SKM-1 (cell line): Measurements from ENCODE around the gene PSAT1.

Experiments
- DNase-seq: peaks from one replicate; lab custom pipeline; 2025; ENCODE audit not compliant: unreplicated experiment; lab: John Stamatoyannopoulos, UW

Gene PSAT1

DNA sequence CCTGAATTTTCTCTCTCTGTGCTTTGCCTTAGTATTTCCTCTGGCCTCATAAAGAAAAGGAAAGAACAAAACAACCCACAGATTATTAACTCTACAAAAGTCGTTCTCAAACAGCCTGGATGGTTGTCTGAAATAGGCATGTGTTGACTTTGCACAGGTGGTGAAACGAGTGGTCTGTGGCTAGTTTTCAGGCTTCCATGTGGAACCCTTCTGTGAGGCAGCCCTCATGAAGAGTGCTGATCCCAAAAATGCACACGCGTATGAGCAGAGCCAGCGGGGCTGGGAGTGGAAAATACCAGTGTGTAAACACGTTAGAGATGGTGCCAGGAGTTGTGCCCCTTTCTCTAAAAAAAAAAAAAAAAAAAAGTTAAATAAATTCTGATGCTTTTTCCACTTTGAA, 4.9 kb upstream of the PSAT1 start:
- no peak for DNase-seq

DNA sequence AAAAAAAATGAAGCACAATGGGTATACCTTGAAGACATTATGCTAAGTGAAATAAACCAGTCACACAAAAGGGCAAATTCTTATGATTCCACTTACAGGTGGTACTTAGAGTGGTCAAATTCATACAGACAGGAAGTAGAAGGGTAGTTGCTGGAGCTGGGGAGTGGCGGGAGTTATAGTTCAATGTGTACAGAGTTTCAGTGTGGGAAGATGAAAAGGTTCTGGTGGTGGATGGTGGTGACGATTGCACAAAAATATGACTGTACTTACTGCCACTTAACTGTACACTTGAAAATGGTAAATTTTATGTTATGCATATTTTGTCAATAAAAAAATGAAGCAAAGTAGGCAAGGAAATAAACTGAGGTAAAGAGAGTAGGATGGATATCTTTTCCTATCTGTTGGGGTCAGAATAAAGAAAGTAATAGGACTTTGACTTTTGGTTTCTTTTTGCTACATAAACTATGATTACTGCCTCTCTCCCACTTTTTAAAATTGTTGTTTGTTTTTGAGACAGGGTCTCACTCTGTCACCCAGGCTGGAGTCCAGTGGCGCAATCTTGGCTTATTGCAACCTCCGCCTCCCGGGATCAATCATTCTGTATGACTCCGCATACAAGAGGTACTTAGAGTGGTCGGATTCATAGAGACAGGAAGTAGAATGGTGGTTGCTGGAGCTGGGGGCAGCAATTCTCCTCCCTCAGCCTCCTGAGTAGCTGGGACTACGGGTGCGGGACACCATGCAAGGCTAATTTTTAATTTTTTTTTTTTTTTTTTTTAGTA, 4.0 kb upstream of the PSAT1 start:
- DNase-seq = no peak

DNA sequence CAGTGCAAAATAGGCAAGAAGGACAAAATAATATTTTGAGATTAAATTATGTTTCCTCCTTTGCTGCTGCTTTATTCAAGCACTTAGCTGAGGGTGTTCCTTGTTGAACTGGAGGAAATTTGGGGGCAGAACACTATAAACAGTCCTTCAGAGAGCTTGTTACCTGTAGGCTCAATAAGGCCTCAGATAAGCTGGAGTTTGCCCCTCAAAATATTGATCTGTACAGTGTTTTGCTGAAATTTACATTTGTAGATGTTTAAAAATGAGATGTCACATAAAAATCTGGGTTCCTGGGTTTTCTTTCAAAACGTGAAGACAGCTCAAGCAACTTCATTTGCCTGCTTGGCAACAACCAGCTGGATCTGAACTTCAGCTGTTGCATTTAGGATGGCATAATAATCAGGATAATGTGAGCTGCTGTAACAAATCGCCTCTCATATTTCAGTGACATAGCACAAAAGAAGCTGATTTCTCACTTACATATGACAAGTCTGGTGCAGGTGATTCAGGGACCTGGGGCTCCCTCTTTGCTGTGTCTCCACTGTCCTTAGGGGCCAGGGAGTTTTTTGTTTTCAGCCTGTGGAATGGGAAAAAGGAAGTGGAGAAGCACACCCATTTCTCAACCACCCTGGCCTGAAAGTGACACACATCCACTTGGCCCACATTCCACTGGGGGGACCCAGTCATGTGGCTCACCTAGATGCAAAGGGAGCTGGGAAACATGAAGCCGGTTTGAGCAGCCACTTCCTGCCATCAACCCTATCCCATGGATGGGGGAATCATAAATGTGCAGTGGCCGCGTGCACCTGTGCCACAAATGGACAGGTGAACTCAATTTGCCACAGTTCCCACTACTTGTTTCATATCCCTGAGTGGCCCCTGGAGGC, 2.4 kb upstream of the PSAT1 start:
- DNase-seq = no peak

DNA sequence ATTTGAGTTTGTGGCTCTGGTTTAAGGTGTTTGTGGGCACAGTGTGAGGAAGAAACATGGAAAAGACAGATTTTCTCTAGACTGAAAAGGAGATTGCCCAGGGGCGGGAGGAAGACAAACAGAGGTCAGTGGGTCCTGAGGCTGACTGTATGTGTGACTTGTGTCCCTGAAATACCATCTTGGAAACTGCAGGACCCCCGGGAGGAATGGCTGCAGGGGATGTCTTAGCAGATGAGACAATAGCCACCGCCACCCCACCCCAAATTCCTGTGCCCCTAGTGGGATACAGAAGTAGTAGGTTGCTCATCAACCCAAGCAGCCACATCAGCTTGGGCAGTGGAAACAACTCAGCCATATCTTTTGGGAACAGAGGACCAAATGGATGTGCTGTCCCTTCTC, 1.7 kb upstream of the PSAT1 start:
- DNase-seq = no peak

DNA sequence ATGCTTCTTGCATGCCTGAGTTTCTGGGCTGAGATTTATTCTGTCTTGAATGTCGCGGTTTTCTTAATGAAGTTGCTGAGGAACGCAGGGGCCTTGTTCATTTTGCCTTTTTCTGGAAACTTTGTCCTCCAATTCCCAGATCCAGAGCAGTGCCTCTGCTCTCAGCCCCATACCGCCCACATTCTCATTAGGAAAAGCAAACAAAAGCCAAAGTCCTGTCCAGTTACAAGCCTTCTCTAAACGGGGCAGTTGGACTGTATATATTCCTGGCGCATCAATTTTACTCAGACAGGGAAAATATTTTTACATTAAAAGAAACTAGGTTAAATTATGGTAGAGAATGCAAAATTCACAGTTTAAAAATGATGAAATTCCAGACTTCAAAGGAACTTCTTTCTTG, 1.2 kb upstream of the PSAT1 start:
- DNase-seq = no peak

DNA sequence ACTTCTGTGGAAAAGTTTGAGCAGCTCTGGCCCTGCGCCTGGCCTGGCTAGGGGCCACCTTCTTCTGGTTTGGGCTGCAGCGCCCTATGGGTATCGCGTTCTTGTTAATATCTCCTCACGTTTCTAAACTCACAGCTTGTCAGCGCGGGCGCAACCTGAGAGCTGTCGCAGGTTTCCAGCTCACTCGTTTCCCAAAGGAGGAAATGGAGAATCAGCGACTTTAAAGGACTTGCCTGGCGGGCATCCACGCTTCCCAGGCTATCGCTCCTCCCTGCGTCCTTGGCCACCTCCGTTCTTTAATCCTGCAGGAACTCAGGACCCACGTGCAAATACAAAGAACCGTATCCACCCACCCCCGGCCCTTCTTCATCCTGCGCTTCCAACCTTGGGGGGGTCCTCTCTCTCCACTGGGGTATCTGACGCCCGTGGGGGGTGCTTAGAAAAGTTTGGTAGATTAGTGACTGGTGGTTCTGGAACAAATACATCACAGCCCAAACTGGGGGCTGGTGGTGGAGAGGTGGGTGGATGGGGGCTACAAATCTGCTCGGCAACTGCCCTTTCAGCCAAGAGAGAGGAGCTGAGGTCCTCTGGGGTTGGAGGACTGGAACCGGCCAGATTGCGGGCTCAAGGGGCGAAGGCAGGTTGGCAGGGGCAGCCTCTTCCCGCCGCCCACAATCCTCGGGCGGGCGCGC, 578 bp upstream of the PSAT1 start:
- DNase-seq = no peak

DNA sequence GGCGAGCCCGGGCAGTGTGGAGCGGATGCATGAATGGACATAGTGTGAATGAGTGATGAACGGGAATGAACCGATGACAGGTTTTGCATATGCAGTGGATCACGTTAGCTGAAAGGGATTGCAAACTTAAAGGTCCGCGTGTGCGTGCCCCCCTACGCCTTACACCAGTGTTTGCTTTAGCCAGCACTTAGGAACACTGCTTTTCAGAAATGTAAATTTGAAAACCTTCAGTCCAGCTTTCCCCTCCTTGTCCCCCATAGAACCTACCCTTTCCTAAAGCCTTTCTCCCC, 692 bp downstream of the PSAT1 start:
- no peak for DNase-seq

DNA sequence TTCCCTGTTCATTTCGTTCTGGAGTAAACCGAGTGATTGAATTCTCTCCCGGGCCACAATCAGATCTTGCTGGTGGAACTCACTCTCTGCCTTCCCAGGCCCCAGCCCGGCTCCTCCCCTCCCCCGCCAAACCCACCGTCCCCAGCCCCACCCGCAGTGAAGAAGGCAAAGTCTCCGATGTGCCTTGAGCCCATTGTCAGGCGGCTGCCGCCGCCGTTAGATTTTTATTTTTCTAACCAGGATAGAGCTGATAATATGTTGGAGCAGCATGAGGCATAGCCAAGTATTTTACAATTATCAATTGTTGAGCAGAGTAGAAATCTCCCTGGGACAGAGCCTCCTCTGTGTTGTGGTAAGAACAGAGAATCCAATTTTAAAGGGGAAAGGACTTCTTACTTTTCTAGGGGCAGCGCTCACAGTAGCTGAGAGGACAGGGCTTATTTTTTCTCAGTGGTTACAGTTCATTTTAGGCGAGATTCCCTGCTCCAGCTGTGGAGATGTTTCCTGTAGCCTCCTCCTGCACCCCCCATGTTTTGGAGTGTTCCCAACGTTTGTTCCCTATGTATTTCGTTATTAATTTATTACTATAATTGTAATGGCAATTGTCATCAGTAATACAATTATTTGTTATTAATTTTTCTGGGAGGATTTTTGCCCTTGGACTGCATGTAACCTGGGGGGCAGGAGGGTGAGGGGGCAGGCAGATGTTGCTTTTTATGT, 1.3 kb downstream of the PSAT1 start:
- no peak for DNase-seq

DNA sequence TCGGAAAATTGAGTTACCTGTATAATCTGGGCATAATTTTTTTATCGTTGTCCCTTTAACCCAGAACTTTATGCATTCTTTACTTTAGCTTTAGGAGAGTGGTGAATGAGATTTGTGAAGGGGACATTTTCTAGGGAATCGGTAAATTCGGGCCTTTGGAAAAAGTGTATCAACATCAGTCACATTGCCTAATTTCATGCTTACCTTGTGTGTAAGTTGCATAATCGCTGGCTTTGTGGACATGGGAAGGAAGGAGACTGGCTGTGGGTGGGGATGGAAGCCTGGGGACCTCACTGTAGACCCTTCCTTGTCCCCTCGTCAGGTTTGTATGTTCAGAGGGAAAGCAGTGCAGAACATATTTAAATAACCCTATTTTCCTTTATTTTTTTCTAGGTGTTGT, 3.3 kb downstream of the PSAT1 start:
- DNase-seq = no peak

DNA sequence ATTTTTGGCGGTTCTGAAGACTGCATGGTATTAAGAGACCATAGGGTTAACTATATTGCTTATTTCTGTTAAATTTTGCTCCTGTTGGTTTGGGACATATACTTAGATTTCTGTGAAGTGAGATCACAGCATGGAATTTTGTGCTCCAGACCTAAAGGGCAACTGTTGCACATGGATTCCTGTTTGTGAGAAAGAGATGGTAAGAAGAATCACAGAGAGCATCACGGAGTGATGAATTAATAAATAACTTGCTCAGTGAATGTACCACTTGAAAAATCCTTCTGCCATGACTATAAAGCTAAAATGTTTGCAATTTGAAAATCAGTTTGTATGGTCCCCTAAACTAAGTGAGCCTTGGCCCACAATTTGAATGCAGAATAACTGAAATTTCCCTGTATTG, 4.5 kb downstream of the PSAT1 start:
- DNase-seq = no peak

DNA sequence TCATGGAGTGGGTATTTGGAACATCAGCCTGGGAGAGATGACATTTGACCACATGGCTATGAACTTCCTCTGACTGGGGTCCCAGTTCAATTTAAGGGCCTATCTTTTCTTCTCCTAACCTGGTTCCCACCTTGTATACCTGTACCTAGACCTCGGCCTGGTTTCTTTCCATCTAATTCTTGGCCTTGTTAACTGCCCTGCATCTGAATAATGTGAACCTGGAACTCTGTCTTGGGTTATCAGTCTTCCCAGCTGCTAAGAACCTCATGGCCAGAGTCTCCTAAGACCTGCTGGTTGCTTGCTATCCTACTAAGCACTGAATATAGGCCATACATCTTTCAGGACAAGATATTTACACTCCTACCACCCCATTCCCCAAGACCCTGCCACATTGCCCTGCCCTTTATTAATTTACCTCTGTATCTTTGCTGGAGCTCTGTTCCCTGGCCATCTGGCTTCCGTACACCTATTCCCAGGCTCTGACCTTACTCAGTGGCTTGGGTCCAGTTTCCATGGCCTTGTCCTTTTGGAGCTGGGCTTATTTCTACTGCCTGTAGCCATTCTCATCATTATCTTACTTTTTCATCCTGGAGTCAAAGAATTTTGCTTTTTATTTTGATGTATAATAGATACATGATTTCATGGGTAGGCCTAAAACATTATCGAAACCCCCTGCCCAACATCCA, 6.6 kb downstream of the PSAT1 start:
- DNase-seq = no peak

DNA sequence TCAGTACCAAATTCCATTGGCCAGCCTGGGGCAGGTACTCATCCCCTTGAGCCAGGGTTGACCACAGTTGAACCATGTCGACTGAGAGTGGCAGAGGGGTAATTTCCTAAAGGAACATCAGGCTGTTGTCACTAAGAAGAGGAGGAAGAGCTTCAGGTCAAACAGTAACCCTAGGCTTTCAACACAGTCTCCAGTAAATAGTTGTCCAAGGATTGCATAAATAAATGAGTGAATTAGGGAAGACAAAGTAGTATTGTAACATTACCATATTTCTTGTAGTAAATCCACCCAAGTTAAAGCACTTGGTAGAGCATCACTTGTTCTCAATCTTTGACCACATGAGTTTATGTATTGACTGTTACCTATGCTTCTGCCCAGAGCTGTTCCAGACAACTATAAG, 7.4 kb downstream of the PSAT1 start:
- DNase-seq = no peak

DNA sequence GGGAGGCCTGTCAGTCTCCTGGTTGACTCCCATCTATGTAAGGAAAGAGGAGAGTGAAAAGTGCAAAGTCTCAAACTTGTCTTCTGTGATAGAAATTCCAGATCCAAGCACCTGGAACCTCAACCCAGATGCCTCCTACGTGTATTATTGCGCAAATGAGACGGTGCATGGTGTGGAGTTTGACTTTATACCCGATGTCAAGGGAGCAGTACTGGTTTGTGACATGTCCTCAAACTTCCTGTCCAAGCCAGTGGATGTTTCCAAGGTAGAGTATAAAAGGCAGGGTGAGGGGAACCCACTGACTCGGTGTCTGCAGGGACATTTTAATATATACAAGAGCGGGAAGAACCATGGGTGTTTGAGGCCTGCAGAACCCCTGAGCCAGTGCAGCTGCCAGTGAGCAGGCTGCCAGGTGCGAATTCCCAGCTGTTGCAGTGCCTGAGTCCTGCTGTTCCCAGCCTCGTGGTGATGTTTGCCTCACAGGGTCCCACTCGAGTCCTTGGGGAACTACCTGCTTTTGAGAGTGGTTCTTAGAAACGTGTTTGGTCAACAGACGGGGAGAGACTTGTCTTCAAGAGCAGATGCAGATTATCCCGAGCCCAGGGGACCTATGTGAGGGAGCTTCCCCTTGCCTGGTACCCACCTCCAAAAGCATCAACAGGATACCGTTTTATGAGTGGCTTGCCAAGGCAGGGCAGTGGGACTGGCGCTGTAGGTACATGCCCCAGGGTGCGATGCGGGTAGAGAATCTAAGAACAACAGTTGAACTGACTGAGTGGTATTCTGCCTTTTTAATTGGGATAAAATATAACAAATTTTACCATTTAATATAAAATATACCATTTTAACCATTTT, 9.5 kb downstream of the PSAT1 start:
- DNase-seq = no peak

DNA sequence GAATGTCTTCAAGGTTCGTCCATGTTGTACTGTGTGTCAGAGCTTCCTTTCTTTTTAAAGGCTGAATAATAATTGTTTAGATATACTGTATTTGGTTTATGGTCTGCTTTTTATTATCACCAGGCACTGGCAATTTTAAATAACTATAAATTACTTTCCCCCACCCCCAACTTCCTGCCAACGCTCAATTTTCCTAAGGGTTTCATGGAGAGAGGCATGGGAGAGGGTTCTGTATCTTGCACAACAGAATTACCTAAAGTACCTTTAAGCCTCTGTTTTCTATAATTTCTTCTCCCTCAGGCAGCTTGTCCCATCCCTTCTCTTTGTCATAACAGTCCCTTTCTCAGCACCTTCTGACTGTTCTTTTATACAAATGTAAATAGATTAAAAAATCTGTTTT, 10.4 kb downstream of the PSAT1 start:
- no peak for DNase-seq

DNA sequence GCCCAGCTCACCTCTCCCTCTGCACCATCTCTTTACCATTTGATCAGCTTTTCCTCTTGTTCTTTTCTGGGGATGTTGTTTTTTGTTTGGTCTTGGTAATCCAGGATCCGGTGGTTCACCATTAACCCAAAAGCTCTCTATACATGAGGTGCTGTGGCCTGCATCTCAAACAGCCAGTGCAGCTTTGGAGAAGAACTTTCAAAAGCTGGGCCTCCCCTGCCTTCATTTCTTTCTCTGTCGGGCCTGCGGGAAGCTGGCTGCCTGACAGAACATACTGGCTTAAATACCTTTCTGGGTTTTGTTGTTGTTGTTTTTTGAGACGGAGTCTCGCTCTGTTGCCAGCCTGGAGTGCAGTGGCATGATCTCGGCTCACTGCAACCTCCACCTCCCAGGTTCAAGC, 12.1 kb downstream of the PSAT1 start:
- DNase-seq = no peak

DNA sequence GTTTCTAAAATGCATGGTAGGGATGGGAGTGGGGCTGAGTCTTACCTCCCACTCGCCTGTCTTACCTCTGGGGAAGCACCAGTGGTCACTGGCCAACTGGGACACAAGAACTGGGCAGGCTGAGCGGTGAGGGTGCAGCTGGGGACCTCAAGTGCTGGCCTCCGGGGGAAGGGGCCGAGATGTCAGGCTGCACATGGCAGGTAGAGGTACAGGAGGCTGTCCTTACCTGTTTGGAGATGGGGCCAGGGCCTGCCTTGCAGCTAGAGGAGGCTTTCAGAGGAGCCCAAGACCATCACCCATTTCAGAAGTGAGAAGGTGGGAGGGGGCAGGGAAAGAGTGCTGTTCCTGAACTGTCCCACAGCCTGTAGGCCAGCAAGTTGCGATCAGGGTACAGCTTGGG, 14.2 kb downstream of the PSAT1 start:
- DNase-seq = no peak

DNA sequence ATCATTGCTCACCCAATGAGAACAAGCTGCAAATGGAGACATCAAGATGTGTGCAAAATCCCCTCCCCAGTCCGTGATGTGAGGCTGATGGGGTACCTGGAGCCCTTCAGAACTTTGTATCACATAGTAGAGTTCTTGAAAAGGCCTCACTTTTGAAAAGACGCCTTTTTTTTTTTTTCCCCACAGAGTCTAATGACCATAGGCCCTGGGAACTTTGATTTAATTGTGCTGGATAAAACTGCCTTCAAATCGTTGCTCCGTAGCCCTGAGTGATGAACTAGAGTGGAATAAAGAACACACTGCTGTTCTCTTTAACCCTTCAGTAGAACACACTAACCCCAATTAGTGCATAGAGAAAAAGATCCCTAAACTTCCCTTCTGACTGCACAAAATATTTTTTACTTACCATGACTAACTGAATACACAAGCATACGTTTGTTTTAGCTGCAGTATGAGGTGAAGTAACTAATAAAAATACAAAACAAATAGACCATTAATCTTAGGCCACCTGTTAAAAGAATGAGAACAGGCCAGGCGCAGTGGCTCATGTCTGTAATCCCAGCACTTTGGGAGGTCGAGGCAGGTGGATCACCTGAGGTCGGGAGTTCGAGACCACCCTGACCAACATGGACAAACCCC, 15.1 kb downstream of the PSAT1 start:
- no peak for DNase-seq

DNA sequence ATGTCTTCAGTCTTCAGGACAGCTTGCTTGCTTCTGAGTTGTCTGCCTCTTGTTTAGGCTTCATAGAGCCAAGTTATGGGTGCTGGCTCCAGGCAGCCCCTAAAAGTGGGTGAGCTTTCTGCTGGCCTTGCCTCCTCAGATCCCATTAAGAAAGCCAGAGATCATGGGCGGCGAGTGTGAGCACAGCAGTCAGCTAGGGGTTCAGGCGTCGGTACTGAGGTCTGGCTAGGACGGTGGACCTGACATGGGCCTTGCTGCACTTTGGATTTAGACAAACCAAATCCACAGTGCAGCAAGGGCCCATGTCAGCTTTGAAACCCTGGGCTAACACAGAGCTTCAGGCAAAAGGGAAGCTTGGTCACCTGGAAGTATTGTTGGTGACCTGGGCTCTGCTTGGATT, 17.6 kb downstream of the PSAT1 start:
- DNase-seq = no peak
